Activated naive CD8-positive, alpha-beta T cell treated with anti-CD3 and anti-CD28 coated beads for 36 hours (primary cell): ENCODE data around the gene CCDC91. TPM values are rescaled to one million over a fixed set of nuclear protein-coding genes. Genes with fewer than 3 reads are reported as not detected.

Experiments used
- DNase-seq: peaks from one replicate; pipeline ENCODE4 v3.0.0; 2021
- H3K27ac Mint-ChIP-seq: one replicate; pipeline ENCODE4 v1.8.0; 2022; ENCODE audit warnings: mild to moderate bottlenecking, moderate library complexity, mixed read lengths
- H3K27me3 Mint-ChIP-seq: one replicate; pipeline ENCODE4 v1.8.0; 2022; ENCODE audit warnings: mild to moderate bottlenecking, mixed read lengths
- H3K36me3 Mint-ChIP-seq: one replicate; pipeline ENCODE4 v1.8.0; 2021; ENCODE audit warnings: mild to moderate bottlenecking, mixed read lengths
- H3K4me1 Mint-ChIP-seq: one replicate; pipeline ENCODE4 v1.8.0; 2021; ENCODE audit warnings: mixed read lengths
- H3K4me3 Mint-ChIP-seq: one replicate; pipeline ENCODE4 v1.8.0; 2022; ENCODE audit warnings: mild to moderate bottlenecking, moderate library complexity, mixed read lengths
- H3K9me3 Mint-ChIP-seq: one replicate; pipeline ENCODE4 v1.8.0; 2022; ENCODE audit warnings: mixed read lengths
- total RNA-seq, 2 experiments: library from RNA; stranded (reverse); gene quantifications; one replicate each; pipeline ENCODE4 v1.2.3, GENCODE V29; 2021

CCDC91 gene
- total RNA-seq, 2 experiments from 2014 or later, result 18.7 to 24.1 TPM

GRCh38 chr12:28550757-28551704, 360.8 kb downstream of the CCDC91 start:
- Mint-ChIP-seq H3K9me3 (no peaks in the 10 kb centered on the region), H3K27ac (no peak overlapping the region)

GRCh38 chr12:28552251-28552970, 362.2 kb downstream of the CCDC91 start:
- Mint-ChIP-seq H3K36me3 (peaks cover 8% of the 10 kb centered on the region), H3K4me1 (peaks cover 10% of the 10 kb centered on the region), H3K4me3 (no peak overlapping the region), H3K27me3 (no peaks in the 10 kb centered on the region), H3K9me3 (no peaks in the 10 kb centered on the region), H3K27ac (peak overlapping the region; percentile 6)
- no peak for DNase-seq

More at GRCh38 chr12:28550757-28551704, 360.8 kb downstream of the CCDC91 start:
- peaks cover 5% of the 10 kb centered on the region for H3K36me3 Mint-ChIP-seq
- peaks cover 10% of the 10 kb centered on the region for H3K4me1 Mint-ChIP-seq
- no peak for DNase-seq
- H3K27me3 Mint-ChIP-seq, result no peaks in the 10 kb centered on the region
- no peak overlapping the region for H3K4me3 Mint-ChIP-seq

DNA sequence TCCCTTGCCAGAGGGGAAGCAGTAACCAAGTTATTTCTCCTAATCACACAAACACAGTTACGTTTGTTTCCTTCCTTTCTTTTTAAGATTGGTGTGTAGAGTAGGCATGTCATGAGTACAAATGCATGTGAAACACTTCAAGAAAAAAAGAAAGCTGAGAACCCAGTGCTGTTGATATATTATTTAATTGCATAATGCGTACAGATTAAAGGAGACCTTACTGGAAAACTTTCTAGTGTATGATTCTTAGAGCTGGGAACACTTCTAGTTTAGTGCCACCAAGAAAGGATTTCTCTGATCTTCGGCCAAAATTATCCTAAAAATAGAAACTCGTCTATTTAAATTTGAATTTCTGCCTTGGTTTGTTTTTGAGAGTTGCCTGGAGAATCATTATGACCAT, 365.5 kb downstream of the CCDC91 start:
- no peak for DNase-seq
- no peak overlapping the region for H3K4me3 Mint-ChIP-seq
- no peak overlapping the region for H3K27ac Mint-ChIP-seq
- peaks cover 7% of the 10 kb centered on the region for H3K36me3 Mint-ChIP-seq
- H3K27me3 Mint-ChIP-seq, result no peaks in the 10 kb centered on the region
- H3K4me1 Mint-ChIP-seq, result peaks cover 8% of the 10 kb centered on the region
- H3K9me3 Mint-ChIP-seq, result no peaks in the 10 kb centered on the region

DNA sequence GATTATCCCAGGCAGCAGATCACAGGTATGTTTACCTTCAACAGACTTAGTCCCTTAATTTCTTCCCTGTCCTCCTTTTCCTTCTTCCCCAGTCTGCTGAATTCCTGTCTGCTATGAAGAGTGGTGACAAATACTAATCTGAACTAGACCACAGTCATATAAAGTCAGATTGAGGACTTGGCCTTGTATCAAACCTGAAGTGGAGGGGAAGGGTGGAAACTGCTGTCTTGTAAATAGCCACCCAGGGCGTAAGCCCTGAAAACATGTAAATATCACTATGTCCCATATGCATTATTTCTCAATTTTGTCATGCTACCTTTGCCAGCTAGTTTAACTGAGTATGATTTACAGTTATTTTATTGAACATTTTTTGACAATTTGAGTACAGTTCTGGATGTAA, 368.0 kb downstream of the CCDC91 start:
- Mint-ChIP-seq H3K36me3 (peaks cover 10% of the 10 kb centered on the region), H3K27me3 (no peaks in the 10 kb centered on the region), H3K27ac (no peak overlapping the region), H3K9me3 (no peaks in the 10 kb centered on the region), H3K4me1 (no peaks in the 10 kb centered on the region), H3K4me3 (no peak overlapping the region)
- DNase-seq, result no peak

- no peak overlapping the region for H3K27ac Mint-ChIP-seq
- H3K36me3 Mint-ChIP-seq, result peaks cover 11% of the 10 kb centered on the region
- DNase-seq, result no peak
- H3K4me3 Mint-ChIP-seq, result no peak overlapping the region
- peaks cover 1% of the 10 kb centered on the region for H3K9me3 Mint-ChIP-seq
- no peaks in the 10 kb centered on the region for H3K4me1 Mint-ChIP-seq
- H3K27me3 Mint-ChIP-seq, result no peaks in the 10 kb centered on the region
These were observed 373.0 kb downstream of the CCDC91 start for GRCh38 chr12:28563286-28563685.

DNA sequence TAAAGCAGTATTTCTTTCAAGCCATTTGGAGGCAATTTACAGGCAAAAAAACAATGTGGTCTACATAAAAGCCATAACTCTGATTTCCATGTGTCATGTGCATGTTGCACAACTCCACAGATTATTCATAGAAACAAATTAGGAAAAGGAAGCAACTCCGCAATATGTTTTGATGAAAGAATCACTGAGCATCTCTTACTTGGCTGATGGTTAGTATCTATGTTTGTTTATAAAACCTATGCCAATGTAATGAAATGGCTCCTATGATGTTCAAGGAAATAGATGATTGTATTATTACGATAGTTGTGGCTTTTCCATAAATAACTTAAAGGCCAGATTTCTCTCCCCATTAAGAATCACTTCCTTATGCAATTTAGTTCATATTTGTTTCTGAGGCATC, 373.7 kb downstream of the CCDC91 start:
- Mint-ChIP-seq H3K27ac (no peak overlapping the region), H3K36me3 (peaks cover 11% of the 10 kb centered on the region), H3K4me3 (no peak overlapping the region), H3K4me1 (no peaks in the 10 kb centered on the region), H3K9me3 (peaks cover 1% of the 10 kb centered on the region), H3K27me3 (no peaks in the 10 kb centered on the region)
- no peak for DNase-seq

- Mint-ChIP-seq H3K27ac (no peak overlapping the region), H3K4me3 (no peak overlapping the region), H3K36me3 (peaks cover 5% of the 10 kb centered on the region), H3K9me3 (peaks cover 1% of the 10 kb centered on the region), H3K27me3 (no peaks in the 10 kb centered on the region), H3K4me1 (peaks cover 2% of the 10 kb centered on the region)
- no peak for DNase-seq
These were observed 377.9 kb downstream of the CCDC91 start for GRCh38 chr12:28568118-28568517.

DNA sequence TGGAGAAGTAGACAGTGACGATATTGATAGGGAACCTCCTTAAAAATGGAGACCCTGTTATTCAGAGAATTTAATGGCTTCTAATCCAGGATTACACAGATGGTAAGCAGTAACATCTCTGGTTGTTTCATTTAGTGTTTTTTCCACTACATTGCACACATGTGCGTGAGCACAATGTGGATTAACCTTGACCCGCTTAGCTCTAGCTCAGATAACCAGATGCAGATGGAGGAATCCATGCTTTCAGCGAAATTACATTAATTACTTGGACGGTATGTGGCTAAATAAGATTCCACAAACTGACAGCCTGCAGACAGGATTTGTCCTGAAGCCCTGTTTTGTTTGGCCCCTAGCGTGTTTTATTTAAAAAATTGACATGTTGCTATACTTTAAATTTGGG, 378.4 kb downstream of the CCDC91 start:
- H3K27me3 Mint-ChIP-seq, result no peaks in the 10 kb centered on the region
- H3K9me3 Mint-ChIP-seq, result peaks cover 1% of the 10 kb centered on the region
- H3K4me3 Mint-ChIP-seq, result no peak overlapping the region
- H3K4me1 Mint-ChIP-seq, result peaks cover 2% of the 10 kb centered on the region
- H3K27ac Mint-ChIP-seq, result no peak overlapping the region
- no peak for DNase-seq
- H3K36me3 Mint-ChIP-seq, result peaks cover 5% of the 10 kb centered on the region

DNA sequence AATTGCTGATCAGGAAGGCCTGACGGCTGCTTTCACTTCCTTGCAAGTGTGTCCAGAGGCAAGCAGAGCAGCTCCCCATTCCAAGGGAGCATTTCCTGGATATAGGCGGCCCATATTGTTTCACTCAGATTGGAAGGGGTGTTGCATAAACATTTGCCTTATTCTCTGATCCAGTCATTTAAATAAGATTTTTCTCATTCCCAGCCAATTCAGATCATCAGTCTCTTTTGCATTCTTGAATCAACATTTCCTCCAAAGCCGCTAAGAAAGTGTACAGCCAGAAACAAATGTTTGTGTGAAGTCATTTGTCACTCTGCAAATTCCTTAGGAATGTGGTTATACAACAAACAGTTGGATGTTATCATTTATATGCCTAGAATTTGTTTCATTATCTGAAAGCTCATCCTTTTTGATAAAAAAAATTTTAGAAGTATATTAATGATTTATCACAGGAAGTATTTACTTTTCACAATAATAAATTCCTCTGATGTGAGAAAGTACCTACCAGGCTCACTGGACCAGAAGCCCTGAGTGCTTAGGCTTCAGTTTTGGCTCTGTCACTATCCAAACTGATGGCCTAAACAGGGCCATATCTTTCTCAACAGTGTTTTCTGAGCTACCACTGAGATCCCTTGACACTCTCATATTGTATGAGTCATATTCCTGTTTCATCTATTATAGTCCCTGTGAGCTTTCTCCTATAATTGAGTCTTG, 379.6 kb downstream of the CCDC91 start:
- DNase-seq, result no peak
- H3K27ac Mint-ChIP-seq, result no peak overlapping the region
- H3K27me3 Mint-ChIP-seq, result no peaks in the 10 kb centered on the region
- peaks cover 2% of the 10 kb centered on the region for H3K36me3 Mint-ChIP-seq
- no peak overlapping the region for H3K4me3 Mint-ChIP-seq
- H3K9me3 Mint-ChIP-seq, result peaks cover 1% of the 10 kb centered on the region
- H3K4me1 Mint-ChIP-seq, result peaks cover 2% of the 10 kb centered on the region

- Mint-ChIP-seq H3K36me3 (no peaks in the 10 kb centered on the region), H3K27me3 (no peaks in the 10 kb centered on the region), H3K27ac (peak overlapping the region; percentile 26)
These were observed 380.6 kb downstream of the CCDC91 start for GRCh38 chr12:28570811-28571210.

GRCh38 chr12:28574746-28575592, 384.7 kb downstream of the CCDC91 start:
- no peaks in the 10 kb centered on the region for H3K36me3 Mint-ChIP-seq
- H3K27me3 Mint-ChIP-seq, result no peaks in the 10 kb centered on the region
- no peak for DNase-seq
- no peaks in the 10 kb centered on the region for H3K9me3 Mint-ChIP-seq
- H3K4me3 Mint-ChIP-seq, result no peak overlapping the region
- H3K27ac Mint-ChIP-seq, result no peak overlapping the region
- H3K4me1 Mint-ChIP-seq, result peaks cover 2% of the 10 kb centered on the region

More at GRCh38 chr12:28570811-28571210, 380.6 kb downstream of the CCDC91 start:
- Mint-ChIP-seq H3K4me3 (no peak overlapping the region), H3K9me3 (peaks cover 1% of the 10 kb centered on the region), H3K4me1 (peaks cover 2% of the 10 kb centered on the region)
- DNase-seq, result no peak

DNA sequence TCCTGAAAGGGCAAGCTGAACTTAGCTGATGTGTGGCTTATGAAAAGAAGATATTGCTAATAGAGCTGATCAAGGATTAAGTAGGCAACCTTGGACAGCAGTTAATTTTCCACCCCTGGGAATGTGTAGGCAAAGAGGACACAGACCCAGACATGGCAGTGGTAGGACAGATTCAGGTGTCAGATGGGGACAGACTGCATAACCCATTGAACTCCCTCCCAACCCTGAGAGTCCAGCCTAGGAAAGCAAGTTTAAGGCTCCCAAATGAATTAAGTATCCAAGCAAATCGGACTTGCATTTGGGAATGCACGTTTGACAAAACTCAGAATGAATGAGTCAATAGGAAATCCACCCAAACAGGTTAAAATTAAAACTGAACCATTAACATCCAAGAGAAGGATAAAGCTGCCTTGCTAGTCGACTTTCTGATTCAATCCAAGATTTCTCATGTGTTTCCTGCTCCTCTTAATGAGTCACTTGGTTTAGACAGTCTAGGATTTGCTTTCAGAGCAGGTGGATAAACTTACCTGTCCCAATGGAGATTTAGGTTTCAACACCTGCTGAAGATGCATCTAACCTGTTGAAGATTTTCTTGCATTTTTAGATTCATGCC, 385.4 kb downstream of the CCDC91 start:
- no peaks in the 10 kb centered on the region for H3K27me3 Mint-ChIP-seq
- no peak overlapping the region for H3K27ac Mint-ChIP-seq
- peaks cover 3% of the 10 kb centered on the region for H3K9me3 Mint-ChIP-seq
- H3K36me3 Mint-ChIP-seq, result peaks cover 2% of the 10 kb centered on the region
- DNase-seq, result no peak
- no peaks in the 10 kb centered on the region for H3K4me1 Mint-ChIP-seq
- H3K4me3 Mint-ChIP-seq, result no peak overlapping the region

DNA sequence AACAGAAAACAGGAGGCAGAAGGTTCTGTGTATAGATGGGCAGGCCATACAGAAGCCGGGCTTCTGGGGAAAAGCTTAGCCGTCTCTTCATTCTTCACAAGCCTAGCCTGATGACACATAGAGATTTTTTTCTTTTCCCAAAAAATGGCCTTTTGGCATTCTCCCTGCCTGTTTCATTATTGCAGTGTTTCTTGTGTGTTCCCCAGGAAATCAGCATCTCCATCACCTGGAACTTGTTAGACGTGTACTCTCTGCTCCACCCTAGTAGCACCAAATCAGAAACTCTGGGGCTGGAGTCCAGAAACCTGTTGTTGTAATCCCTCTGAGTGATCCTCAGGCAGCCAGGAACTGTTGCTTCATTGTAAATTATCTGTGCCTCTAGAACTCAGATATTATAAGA, 388.1 kb downstream of the CCDC91 start:
- Mint-ChIP-seq H3K4me3 (no peak overlapping the region), H3K9me3 (peaks cover 5% of the 10 kb centered on the region), H3K27me3 (no peaks in the 10 kb centered on the region), H3K4me1 (no peaks in the 10 kb centered on the region), H3K36me3 (peaks cover 5% of the 10 kb centered on the region), H3K27ac (no peak overlapping the region)
- DNase-seq, result no peak

GRCh38 chr12:28578833-28579252, 388.6 kb downstream of the CCDC91 start:
- no peak overlapping the region for H3K27ac Mint-ChIP-seq
- peaks cover 5% of the 10 kb centered on the region for H3K9me3 Mint-ChIP-seq
- no peaks in the 10 kb centered on the region for H3K27me3 Mint-ChIP-seq
- no peak for DNase-seq
- H3K36me3 Mint-ChIP-seq, result peaks cover 5% of the 10 kb centered on the region
- H3K4me3 Mint-ChIP-seq, result no peak overlapping the region
- H3K4me1 Mint-ChIP-seq, result peaks cover 2% of the 10 kb centered on the region
